Globus pallidus (tissue), 1 donor: Measurements from ENCODE around the gene ECHDC1.
"Not testable (repeated sequence)": the region's sequence is repeated elsewhere in the genome, so short reads cannot be mapped to it uniquely, and the experiment has no call there.

Source experiments
- DNase-seq: peaks from one replicate; pipeline ENCODE4 v3.0.0-alpha.2; 2015; ENCODE audit warnings: low spot score

Gene ECHDC1

DNA sequence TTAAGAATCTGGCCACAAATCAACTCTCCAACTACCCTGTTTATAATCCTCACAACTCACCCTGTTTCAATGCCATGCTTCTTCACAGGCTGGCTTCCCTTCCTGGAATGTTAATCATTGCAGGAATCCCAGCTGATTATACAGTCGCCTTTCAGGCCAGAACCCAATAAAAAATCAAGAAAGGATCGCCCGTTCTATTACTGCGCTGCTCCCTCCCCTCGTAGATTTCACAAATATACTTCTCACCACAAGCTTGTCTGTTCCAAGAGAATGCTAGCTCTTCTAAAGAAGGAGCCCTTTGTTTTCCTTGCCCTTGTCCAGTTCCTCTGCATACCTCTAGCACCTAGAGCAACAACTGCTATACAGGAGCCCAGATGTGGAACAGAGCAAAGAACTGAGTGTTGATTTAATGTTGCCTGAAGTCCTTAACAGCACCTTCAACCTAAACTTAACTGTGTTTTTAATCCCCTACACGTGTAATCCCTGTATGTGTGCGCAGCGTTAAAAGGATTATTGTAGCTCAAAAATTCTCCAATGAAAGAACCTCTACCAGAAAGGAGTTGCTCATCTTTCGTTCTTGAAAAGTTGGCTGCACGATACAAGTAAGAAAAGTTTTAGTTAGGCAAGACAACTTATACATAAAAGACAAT is 988 bp downstream of the ECHDC1 start:
- peak; percentile 16 for DNase-seq

DNA sequence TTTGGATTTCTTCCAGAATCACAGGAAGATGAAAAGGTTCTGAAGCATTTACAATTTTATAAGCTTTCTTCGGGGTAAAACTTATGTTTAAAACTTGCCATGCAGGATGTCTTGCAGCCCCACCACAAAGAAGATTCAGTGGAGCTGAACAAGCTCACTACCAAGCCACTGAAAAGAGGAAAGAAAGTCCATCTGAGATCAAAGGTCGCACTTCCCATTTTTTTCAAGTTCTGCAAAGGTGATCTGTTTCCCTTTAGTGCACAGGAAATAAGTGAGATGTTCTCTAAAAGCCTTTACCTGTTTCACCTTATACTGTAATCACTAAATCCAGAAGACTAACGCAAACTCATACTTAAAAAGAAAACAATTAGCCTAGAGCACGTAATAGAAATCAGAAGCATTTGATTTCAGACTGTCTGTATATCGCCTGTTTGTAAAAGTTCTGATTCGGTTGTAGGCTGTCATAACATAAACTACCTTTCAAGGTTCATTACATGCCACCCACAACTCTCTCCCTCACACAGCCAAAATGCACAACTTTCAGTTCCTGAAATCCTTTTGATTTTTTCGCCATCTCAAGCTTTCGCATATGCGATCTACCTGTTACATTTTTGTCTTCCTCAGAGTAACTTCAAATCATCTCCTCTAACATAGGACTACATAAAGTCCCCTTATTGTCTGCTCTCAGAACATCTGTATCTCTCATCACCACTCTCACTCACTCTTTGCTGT is 1.8 kb downstream of the ECHDC1 start:
- DNase-seq = no peak

DNA sequence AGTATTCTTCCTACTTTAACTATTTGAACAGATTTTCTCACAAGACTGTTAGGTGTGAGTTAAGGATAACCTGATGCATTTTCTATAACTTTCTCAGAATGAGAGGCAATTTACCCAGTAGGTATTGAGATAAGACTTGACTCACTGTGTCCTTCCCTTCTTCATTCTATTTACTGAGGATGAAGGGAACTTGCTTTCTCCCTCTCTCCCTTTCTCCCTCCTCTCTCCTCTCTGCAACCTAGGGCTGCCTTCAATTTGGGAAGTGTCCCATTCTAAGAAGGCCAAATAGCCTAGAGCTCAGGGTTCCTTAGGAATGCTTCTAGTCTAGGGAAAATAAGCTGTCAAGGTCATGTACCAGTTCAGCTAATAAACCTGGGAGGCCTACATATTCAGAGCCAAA is 3.2 kb downstream of the ECHDC1 start:
- DNase-seq = no peak

DNA sequence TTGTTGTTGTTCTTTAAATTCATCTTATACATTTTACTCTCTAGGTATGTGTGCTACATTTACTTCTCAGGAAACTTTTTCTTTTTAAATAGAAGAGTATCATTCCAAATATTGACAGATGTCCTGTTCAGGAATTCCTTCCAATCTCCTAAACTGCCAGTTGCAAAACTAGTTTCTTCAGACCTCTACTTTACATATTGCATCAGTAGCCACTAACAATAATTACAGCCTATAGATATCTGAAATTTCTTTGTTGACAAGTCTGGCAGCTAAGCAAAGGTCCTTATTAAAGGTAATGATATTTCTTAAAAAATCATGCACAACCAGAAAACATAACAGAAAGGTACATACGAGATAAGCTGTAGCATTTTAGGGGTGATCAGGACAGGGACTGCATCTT is 4.5 kb downstream of the ECHDC1 start:
- DNase-seq = no peak

DNA sequence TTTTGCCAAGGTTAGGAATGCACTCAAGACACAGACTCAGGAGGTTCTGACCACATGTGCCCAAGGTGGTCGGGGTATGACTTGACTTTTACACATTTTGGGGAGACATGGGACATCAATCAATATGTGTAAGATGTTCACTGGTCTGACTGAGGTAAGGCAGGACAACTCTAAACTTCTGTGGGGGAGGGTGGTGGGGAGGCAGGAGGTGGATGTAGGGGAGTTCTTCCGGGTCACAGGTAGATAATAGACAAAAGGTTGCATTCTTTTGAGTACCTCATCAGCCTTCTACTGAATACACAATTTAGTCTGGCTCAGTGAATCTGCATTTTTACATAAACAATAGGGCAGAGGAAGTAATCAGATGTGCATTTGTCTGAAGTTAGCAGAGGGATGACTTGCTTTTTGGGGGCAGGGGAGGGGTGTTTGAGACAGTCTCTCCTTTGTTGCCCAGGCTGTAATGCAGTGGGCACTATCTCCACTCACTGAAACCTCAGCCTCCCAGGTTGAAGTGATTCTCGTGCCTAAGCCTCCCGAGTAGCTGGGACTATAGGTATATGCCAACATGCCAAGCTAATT is 10.9 kb downstream of the ECHDC1 start:
- no peak for DNase-seq

DNA sequence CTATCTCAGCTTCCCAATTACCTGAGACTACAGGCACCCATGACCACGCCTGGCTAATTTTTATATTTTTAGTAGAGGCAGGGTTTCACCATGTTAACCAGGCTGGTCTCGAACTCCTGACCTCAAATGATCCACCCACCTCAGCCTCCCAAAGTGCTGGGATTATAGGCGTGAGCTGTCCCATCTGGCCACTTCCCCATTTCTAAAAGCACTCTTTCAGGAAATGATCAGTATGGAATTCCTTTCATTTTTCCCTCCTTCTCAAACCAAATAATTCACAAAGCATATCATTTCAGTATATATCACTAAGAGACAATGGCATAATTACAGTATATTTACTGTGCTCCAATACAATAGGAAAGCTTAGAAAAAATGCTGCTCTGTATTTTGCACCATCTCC is 12.2 kb downstream of the ECHDC1 start:
- DNase-seq = not testable (repeated sequence)

DNA sequence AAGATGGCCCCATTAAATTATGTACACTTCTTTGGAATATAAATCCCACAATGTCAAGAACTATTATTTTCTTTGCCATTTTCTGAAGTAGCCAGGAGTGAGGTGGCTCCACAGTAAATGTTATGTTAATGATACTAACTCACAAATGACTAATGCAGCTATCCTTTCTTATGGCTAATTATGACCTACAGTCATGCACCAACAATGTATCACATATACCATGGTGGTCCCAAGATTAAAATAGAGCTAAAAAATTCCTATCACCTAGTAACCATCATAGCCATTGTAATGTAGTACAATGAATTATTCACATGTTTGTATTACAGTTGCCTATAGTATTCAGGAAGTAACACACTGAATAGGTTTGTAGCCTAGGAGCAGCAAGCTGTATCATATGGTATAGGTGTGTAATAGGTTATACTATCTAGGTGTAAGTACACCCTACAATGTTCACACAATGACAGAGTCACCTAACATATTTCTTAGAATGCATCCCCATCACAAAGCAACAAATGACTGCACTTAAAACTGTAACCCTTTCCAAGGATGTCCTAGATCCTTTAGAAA is 15.3 kb downstream of the ECHDC1 start:
- DNase-seq = no peak

DNA sequence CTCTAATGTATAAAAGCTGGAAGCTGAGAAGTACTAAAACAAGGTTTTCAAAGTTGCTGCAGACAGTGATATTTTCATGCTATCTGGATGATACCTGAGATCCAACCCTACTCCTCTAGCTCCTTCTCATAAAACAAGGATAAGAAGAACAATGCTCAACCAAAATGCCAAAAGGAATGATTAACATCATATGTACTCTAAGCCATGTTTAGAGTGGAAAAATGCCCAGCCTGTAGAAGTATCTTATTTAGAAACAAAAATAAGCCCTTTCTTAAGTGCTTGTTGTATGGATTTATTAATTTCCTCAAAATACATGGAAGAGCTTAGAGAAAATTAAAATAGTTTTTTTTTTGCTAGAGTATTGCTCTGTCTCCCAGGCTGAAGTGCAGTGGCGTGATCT is 23.7 kb downstream of the ECHDC1 start:
- DNase-seq = no peak

DNA sequence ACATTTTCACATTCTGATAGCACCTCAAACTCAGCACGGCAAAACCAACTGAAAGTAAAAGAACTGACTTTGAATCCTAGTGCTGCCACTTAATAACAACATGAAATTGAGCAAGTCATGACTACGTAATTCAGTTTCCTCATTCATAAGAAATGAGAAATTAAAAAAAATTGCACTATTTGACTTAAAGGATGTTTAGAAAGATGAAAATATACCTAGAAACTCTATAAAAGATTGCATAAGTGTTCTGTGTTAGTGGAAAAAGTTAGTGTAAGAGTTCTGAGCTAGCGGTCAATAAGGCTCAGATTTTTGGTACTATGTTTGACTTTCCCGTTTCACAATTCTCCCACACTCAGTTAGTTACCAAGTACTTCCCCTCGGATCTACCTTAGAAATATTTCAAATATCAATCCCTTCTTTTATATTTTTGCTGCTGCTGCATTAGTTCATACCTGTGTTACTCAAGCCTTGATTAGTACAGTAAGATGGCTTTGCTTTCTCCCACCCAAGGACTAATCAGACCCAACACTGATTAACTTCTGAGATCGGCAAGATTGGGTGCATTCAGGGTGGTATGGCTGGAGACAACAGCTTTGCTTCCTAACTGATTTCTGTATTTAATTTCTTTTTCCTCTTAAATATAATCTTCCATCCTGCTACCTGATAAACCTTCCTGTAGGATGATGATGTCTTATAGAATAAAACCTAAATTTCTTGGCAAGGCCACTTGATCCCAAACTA is 25.9 kb downstream of the ECHDC1 start:
- DNase-seq = no peak

DNA sequence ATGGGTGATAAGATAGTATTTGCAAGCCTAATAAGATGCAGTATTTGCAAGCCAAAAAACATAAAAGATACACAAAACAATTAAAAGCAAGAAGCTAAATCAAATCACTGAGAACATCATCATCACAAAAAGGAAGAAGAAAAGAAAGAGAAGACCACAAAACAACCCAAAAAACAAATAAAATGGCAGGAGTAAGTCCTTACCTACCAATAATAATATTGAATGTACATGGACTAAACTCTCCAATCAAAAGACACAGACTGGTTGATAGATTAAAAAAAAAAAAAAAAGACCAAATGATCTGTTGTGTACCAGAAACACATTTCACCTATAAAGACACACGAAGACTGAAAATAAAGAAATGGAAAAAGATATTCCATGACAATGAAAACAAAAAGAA is 37.7 kb downstream of the ECHDC1 start:
- no peak for DNase-seq

DNA sequence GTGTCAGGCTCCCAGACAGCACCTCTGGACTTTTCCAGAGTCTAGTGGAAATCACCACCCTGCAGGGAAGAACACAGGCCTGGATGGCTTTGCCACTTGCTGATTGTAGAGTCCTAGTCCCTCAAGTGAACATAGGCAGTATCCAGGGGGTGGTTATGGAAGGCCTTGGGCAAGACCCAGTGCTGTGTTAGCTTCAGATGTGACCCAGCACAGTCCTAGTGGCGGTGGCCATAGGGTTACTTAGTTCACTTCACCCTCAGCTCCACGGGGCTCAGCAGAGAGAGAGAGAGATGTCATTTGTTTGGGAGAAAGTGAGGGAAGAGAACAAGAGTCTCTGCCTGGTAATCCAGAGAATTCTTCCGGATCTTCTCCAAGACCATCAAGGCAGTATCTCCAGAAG is 39.5 kb downstream of the ECHDC1 start:
- no peak for DNase-seq

DNA sequence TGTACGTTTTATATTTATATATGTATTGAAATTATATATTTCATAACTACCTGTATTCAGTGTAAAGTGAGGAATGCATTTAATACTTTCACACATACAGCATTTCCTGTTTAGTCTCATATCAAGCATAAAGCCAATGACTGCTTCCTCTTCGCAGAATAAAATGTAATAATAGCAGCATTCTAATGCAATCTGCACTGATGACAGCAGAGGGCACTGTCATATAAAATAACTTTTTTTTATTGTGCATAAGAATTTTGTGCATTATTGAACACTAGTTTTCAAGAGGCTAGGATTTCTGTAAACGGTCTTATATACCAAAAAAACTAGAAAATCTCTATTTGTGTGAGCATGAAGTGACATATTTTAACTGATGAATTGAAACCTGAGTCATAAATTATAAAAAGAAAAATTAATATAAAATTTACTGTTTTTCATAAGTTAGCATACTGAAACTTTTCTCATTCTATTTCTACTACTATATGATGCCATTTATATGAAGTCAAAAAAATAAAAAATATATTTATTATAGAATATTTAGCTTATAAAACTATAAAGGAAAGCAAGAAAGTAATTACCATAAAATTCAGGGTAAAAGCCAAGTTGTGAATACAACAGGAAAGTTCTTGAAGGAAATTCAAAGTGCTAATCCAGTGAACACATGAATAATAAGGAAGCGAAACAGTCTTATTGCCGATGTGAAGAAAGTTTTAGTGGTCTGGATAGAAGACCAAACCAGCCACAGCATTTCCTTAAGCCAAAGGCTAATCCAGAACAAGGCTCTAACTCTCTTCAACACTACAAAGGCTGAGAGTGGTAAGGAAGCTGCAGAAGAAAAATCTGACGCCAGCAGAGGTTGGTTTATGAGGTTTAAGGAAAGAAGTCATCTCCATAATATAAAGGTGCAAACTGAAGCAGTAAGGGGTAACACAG is 40.4 kb downstream of the ECHDC1 start:
- peak; percentile 28 for DNase-seq

DNA sequence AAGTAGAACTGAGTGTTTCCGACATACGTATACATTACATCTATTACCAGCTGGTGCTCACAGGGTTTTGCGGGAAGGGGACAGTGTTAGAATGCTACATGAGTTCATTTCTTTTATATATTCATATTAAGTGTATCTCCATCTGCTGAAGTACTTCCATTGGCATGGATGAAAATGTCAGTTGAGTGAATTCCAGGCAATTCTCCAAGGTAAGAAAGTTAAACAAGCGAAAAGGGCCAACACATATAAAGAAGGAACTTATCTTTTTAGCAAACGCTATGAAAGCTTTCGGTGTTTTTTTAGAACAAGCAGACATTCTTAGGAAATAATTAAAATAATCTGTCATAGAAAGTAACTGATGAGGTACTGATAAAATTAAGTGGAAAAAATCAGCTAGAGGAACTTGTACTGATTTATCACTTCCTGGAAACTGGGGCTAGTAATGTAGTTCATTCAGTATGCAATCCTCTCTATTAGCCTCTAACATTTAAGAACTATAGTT is 42.2 kb downstream of the ECHDC1 start:
- DNase-seq = no peak

DNA sequence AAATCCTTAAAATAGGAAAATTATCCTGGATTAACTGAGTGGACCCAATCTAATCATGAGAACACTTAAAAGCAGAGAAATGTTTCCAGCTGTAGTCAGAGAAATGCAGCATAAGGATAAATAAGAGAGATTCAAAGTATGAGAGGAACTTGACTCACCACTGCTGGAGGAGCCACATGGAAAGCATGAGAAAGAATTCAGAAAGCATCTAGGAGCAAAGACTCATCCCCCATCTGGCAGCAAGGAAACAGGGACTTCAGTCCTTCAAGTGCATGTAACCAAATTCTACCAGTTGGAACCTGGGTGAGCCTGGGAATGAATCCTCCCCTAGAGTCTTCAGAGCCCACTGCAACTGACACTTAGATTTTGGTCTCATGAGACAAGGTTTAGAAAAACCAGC is 43.0 kb downstream of the ECHDC1 start:
- DNase-seq = no peak

DNA sequence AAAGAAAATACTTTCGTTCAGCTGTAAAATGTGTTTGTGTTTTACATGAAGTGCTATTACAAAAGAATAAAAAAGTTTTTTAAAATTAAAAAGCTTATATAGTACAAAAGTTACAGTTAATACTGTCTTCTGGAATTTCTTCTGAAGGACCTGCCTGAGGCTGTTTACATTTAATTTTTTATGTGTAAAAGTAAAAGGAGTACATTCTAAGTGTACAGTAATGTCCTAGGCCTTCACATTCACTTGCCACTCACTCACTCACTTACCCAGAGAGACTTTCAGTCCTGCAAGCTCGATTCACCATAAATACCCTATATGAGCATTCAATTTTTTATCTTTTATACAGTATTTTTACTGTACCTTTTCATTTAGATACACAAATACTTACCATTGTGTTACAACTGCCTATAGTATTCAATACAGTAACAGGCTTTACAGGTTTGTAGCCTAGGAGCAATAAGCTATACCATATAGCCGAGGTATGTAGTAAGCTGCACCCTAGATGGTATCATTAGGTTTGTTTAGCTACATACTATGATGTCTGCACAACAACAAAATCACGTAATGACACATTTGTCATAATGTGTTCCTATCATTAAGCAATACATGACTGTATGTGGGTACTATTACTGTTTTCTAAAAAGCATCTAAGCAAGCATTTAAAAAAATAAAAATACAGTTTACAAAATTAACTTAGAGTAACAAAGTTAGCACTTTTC is 43.7 kb downstream of the ECHDC1 start:
- DNase-seq = no peak

DNA sequence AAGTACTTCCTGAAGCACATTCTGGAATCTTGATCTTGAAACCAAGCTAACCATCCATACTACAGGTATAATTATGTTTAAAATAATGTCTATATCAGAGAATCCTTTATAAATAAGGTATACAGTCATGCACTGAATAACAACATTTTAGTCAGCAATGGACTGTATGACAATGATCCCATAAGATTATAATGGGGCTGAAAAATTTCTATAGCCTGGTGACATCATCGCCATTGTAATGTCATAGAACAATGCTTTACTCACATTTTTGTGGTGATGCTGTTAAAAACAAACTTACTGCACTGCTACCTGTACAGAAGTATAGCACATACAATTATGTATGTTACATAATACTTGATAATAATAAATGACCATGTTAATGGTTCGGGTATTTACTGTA is 44.9 kb downstream of the ECHDC1 start:
- no peak for DNase-seq

DNA sequence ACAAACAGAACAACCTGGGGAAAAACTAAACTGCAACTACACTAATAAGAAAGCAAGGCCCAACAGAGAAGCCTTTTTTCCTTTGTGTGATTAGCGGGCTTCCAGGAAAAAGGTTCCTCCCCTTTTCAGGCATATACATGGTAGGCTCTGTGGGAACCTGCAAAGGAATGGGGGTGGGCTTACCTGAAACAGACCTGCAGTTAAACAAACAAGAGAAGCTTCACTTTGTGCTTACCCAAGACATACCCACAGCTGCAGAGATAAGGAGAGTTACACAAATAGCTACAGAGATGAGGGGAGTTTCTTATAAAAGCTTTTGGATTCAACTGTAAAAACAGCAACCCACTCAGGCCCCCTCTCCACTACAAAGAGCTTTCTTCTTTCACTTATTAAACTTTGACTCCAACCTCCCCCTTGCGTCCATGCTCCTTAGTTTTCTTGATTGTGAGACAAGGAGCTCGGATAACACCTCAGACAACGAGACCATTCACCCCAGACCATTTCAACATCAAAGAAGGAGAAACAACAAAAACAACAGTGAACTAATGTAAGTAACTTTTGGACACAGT is 45.8 kb downstream of the ECHDC1 start:
- DNase-seq = no peak

DNA sequence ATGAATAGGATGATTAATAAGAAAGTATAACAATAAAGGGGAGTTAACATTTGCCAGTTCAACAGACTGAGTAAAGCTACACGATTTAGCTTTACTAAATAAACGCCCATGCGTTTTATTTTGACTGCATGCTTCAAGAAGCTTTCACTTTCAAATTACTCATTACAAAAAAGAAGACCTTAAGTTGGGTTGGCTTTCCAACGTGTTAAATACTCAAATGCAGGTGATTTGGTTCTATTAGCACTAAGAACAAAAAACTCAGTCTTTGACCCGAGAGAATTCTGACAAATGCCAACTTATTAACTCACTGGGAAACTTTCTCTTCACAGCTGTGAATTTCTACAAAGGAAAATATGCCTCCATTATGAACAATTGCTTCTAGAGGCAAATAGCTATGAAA is 51.9 kb downstream of the ECHDC1 start:
- no peak for DNase-seq

DNA sequence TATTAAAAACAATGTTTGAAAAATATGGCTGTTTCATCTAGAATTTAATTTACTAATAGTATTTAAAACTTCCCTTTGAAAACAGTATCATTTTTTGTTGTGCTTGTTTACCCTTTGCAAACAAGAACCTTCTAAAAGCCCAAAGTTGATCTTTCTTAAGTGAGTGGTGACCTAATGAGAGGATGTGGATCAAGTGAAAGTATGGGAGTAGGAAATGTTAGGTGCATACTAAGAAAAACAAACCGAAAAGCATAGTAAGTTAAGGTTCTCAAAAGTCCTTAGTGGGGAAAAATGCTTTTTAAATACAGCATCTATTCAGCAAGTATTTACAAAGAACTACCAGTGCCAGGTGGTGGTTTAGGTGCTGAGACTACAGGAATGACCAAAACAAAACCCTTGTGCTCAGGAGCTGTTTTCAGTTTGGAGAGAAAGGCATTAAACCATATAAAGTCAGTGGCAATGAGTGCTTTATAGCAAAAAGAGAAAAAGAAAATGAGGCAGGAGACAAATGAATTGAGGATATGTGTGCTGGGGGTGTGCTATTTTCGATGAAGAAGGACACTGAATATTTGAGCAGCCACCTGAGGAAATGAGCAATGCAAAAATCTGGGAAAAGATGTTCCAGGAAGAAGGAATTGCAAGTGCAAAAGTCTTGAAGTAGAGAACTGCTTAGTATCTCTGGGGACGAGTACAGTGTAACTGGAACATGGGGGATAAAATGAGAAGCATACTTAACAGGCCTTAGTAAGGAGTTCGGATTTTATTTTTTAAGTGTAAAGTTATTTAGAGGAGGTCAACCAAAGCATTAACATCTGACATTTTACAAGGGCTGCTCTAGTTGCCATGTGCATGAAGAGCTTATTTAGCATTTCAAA is 52.8 kb downstream of the ECHDC1 start:
- DNase-seq = no peak
